HG03025 (cell line): ENCODE measurements around the gene ZIC2.
"Not testable (repeated sequence)": the region's sequence is repeated elsewhere in the genome, so short reads cannot be mapped to it uniquely, and the experiment has no call there.

Experiments used
- ATAC-seq: cut with Tn5 transposase; IDR thresholded peaks from one replicate; pipeline ENCODE4 v1.9.1; 2021; ENCODE audit warnings: mild to moderate bottlenecking, moderate library complexity; ENCODE audit not compliant: unreplicated experiment, low FRiP score

Gene ZIC2

DNA sequence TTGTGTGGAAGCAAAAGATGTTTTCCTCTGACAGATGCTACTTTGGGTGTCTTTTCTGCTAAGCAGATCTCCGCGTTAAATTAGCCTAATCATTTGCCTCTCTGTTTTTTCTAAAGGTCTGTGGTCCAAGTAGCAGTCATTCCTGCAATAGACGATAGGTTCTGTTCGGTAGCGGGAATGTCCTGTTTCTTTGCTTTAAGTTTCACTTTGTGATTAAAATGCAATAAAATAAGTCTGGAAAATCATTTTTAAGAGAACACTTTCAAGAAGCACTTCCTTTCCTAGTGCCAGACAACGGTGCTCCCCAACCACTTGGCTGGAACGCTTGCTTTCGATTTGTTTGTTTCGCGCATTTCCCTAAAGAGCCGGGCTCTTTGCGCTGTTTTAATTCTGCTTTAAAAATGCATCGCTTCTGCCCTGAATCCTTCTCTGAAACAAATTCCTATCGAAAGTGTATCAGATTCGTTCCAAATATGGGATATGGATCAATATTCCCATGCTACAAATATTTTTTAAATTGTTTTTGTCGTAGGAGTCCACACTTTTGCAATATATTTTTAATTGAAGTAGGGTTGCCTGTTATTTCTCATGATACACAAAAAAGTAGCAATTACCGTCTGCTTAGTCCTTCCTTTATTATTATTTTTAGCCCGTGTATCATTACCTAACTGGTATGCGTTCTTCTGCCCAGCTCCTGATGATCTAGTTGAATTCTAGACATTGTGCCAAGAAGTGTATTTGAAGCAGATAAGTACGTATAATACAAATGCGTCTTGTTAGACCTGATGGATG lies 14.2 kb downstream of the ZIC2 start:
- no peak for ATAC-seq

DNA sequence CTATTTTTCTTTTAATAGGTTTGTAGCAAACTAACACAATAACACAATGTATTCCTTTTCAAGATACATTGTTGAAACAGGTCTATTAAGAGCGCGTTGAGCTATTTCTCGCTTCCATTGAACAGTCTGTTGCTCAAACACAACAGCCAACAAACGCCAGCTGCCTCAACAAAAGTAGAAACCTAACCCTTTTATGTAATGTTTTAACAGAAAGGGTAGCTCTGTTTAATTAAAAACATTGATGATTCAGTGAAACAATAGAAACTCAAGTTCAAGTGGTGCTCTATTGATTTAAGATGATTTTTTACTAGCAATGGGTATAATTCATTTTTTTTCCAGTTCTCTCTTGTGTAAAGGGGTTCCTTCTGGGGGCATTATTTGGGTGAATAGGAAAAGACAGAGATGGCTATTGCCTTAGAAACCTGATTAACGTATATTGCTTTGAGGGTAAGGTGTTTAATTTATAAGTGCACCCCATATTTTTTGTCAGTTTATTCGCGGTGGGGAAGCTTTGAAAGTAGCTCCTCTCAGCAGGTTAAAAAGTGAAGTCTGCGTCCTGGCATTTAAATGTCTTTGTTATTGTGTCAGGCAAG lies 14.9 kb downstream of the ZIC2 start:
- ATAC-seq: no peak

DNA sequence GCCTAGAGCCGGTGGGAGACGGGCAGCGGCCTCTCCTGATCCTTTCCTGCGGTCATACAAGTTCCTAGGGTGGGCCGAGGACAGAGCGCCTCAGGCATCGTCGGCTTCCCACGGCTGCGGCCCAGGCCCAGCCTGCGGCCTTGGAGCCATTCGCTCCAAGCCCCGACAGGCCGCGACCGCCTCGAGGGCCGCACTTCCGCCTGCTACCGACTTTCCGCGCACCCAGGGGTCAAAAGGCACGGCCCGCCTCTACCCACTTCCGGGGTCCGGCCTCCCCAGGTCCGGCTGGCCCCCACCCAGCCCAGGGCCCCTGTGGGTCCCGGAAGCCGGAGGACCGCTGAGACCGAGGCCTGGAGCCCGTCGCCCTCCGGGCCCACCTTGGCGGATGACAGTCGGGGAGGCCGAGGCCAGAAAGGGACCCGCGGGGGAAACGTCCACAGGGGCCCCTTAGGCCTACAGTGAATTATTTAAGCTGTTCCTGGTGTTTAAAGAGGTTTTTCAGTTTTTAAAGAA lies 16.2 kb downstream of the ZIC2 start:
- no peak for ATAC-seq

DNA sequence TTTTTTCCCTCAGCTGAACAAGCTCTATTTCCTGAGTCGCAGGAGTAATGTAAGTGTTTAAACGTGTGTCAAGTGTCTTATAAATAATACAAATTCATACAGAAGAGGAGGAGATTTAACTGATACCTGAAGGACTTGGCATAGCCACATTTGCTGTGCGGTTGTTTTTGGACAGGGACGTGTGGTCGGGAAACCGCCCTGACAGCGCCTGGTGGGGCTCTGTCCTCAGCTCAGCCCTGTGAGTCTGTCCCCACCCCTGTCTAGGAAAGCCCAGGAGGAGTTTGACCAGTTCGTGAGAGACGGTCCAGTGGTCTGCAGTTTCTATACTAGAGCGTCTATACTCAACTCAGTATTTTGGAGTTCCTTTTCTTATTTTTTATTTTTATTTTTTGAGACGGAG lies 16.7 kb downstream of the ZIC2 start:
- ATAC-seq: no peak

DNA sequence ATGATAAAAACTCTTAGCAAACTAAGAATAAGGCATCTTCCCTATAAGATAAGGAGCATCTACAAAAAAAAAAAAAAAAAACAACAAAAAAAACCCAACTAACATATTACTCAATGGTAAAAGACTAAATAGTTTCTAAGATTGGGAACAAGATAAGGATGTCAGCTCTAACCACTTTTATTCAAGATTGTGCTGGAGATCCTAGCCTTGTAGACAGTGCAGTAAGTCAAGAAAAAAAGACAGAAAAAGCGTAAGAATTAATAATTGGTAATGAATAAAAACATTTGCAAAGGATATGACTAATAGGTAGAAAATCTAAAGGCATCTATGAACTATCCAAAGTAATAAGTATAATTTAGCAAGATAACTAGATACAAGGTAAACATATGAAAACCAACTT lies 33.0 kb downstream of the ZIC2 start:
- ATAC-seq: no peak

DNA sequence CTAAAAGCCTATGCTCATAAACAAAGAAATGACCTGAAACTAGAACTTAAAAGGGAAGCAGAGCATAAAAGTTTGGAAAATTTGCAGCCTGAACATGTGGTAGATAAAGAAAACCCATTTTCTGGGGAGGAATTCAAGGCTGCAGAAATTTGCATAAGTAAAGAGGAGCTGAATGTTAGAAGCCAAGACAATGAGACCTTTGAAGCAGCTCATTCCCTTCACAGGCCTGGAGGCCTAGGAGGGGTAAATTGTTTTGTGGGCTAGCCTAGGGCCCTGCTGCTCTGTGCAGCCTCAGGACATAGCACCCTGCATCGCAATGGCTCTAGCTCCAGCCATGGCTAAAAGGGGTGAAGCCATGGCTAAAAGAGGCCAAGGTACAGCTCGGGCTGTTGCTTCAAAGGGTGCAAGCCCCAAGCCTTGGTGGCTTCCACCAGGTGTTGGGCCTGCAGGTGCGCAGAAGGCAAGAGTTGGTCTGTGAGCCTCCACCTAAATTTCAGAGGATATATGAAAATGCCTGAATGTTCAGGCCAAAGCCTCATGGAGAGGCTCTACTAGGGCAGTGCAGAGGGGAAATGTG lies 38.3 kb downstream of the ZIC2 start:
- no peak for ATAC-seq

DNA sequence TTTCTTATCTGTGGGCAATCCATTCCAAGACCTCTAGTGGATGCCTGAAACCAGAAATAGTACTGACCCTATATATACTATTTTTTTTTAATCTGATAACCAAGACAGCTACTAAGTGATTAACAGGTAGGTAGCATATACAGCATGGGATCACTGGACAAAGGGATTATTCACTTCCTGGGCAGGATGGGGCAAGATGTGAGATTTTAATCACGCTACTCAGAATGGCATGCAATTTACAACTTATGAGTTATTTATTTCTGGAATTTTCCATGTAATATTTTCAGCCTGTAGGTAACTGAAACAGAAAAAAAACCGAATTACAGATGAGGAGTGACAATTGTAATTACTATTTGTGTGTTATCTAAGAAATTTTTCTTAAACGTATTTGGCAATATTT lies 41.2 kb downstream of the ZIC2 start:
- ATAC-seq: no peak

DNA sequence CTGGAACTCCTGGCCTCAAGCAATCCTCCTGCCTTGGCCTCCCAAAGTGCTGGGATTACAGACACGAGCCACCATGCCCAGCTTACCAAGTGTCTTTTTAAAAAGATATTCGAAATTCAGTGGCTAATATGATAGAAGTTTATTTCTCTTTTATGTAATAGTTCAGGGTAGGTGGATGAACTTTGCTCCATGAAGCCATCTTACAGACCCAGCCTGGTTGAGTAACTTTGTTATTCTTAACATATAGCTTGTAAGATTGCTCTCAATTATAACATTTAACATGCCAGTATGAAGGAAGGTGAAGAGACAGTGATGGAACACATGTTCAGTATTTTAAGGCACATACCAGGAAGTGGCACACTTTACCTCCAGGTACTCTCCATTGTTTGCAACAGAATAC lies 42.4 kb downstream of the ZIC2 start:
- no peak for ATAC-seq

DNA sequence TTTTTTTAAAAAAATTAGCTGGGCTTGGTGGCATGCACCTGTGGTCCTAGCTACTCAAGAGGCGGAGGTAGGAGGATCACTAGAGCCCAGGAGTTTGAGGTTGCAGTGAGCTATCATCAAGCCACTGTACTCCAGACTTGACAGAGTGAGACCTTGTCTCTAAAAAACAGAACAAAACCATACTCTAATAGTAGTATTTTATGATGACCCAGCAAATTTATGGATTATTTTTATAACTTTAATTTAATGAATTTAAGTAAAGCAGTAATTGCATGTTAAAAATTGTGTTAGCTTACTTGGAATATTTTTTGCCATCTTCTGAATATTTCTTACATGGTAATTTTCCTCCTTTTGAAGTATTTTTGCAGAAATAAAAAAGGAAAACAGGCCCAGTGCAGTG lies 48.3 kb downstream of the ZIC2 start:
- ATAC-seq: no peak

DNA sequence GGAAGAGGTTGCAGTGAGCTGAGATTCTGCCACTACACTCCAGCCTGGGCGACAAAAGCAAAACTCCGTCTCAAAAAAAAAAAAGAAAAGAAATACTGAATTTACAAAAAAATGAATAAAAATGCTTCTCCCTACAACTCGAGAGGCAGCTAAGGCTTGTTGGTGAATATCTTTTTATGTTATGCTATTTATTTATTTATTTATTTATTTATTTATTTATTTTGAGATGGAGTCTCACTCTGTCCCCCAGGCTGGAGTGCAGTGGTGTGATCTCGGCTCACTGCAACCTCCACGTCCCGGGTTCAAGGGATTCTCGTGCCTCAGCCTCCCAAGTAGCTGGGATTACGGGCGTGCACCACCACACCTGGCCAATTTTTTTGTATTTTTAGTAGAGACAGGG lies 51.1 kb downstream of the ZIC2 start:
- ATAC-seq: not testable (repeated sequence)

DNA sequence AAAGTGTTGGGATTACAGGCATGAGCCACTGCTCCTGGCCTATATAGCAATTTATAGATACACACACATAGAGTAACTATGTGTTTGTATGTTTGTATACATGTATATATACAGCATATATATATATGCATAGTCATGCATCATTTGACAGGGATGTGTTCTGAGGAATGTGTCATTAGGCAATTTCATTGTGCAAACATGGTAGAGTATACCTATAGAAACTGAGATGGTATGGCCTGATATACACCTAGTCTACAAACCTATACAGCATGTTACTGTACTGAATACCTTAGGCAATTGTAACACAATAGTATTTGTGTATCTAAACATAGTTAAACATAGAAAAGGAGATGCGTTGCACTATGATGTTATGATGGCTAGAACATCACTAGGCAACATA lies 54.4 kb downstream of the ZIC2 start:
- no peak for ATAC-seq
